Measurements from ENCODE around the gene WDR46.

Gene WDR46

DNA sequence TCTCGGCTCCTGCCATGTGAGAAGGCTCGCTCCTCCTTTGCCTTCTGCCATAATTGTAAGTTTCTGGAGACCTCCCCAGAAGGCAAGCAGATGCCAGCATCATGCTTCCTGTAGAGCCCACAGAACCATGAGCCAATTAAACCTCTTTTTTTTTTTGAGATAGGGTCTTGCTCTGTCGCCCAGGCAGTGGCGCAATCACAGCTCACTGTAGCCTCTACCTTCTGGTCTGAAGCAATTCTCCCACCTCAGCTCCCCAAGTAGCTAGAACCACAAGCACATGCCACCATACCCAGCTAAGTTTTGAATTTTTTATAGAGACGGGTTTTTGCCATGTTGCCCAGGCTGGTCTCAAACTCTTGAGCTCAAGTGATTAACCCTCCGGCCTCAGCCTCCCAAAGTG, 52.2 kb downstream of the WDR46 start:
- no peak for DNase-seq (ENCODE audit: low read depth in 1 of 2, low spot score in 1 of 2)
- TF ChIP-seq JUND (IDR thresholded peaks at IDR 0.05; ENCODE audit: low read depth), result no peak
- in situ Hi-C loops (cut with HindIII; ENCODE audit: low pct_unique_long_range_greater_than_20kb, low sequenced_read_pairs), result no loop called here

DNA sequence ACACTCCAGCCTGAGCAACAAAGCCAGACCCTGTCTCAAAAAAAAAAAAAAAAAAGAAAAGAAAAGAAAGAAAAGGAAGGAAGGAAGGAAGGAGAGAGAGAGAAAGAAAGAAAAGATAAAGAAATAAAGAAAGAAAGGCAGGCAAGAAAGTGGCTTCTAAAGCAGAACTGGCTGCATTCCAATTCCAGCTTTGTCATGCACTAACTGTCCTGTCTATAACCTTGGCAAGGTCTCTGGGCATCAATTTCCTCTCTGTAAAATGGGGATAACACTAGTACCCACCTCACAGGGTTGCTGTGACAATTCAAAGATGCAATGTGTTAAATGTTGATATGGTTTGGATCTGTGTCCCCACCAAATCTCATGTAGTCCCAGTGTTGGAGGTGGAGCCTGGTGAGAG, 52.7 kb downstream of the WDR46 start:
- in situ Hi-C loops (cut with HindIII; ENCODE audit: low pct_unique_long_range_greater_than_20kb, low sequenced_read_pairs), result no loop called here
- TF ChIP-seq JUND (IDR thresholded peaks at IDR 0.05; ENCODE audit: low read depth), result no peak

GRCh38 chr6:33235221-33235634, 53.8 kb downstream of the WDR46 start:
- in situ Hi-C loops (cut with HindIII; ENCODE audit: low pct_unique_long_range_greater_than_20kb, low sequenced_read_pairs), result no loop called here
- DNase-seq (ENCODE audit: low read depth in 1 of 2, low spot score in 1 of 2), result no peak
- no peak for TF ChIP-seq JUND (IDR thresholded peaks at IDR 0.05; ENCODE audit: low read depth)

More for the DNA sequence above, 52.7 kb downstream of the WDR46 start:
- no peak for DNase-seq (ENCODE audit: low read depth in 1 of 2, low spot score in 1 of 2)

All from T47D (cell line).